Fibroblast of lung (primary cell): ENCODE measurements around the gene ARRB1. TPM values are rescaled to one million over a fixed set of nuclear protein-coding genes. Genes with fewer than 3 reads are reported as not detected.

ENCODE experiments used
- DNase-seq, 2 donors: peaks; one replicate each; pipeline versions ENCODE4 v3.0.0 to v3.0.0-alpha.2; 2010; ENCODE audit warnings: low read depth in 2 of 2
- H2AFZ ChIP-seq: 2 replicates; pipeline ENCODE4 v1.5.1; 2012; ENCODE audit warnings: low read length, control low read depth, inconsistent platforms
- H3K27ac ChIP-seq: 2 replicates; pipeline ENCODE4 v1.5.1; 2011; ENCODE audit warnings: low read length, control low read depth; ENCODE audit not compliant: insufficient read depth
- H3K27me3 ChIP-seq: 2 replicates; pipeline ENCODE4 v1.5.1; 2011; ENCODE audit warnings: mild to moderate bottlenecking, low read length; ENCODE audit not compliant: control insufficient read depth, insufficient read depth
- H3K36me3 ChIP-seq: 2 replicates; pipeline ENCODE4 v1.5.1; 2011; ENCODE audit warnings: low read length; ENCODE audit not compliant: control insufficient read depth, insufficient read depth
- H3K4me1 ChIP-seq: 2 replicates; pipeline ENCODE4 v1.5.1; 2011; ENCODE audit warnings: low read length; ENCODE audit not compliant: control insufficient read depth, insufficient read depth; ENCODE audit errors: extremely low read depth
- H3K4me2 ChIP-seq: 2 replicates; pipeline ENCODE4 v1.5.1; 2011; ENCODE audit warnings: low read length, control low read depth; ENCODE audit not compliant: insufficient read depth; ENCODE audit errors: extremely low read depth
- H3K4me3 ChIP-seq, 4 experiments: fragments of 200-600 bp in 1 of 4; sonication (generic) in 1 of 4; replicated peaks in 1 of 4; 2 replicates each; pipeline ENCODE4 v1.5.1; 2011 to 2016; ENCODE audit warnings: low read length in 4 of 4, low read depth in 3 of 4, mild to moderate bottlenecking in 3 of 4, control low read depth in 2 of 4, inconsistent platforms in 1 of 4, mixed read lengths in 1 of 4; ENCODE audit not compliant: insufficient read depth in 1 of 4; ENCODE audit errors: control extremely low read depth in 1 of 4
- H3K79me2 ChIP-seq: 2 replicates; pipeline ENCODE4 v1.5.1; 2012; ENCODE audit warnings: mild to moderate bottlenecking, low read length, inconsistent platforms; ENCODE audit not compliant: control insufficient read depth, insufficient read depth
- H3K9ac ChIP-seq: 2 replicates; pipeline ENCODE4 v1.5.1; 2011; ENCODE audit warnings: mild to moderate bottlenecking, low read length, control low read depth; ENCODE audit not compliant: insufficient read depth
- H3K9me3 ChIP-seq: 2 replicates; pipeline ENCODE4 v1.5.1; 2012; ENCODE audit warnings: low read depth, low read length; ENCODE audit not compliant: control insufficient read depth, insufficient read depth
- H4K20me1 ChIP-seq: 2 replicates; pipeline ENCODE4 v1.5.1; 2011; ENCODE audit warnings: low read length; ENCODE audit not compliant: control insufficient read depth, insufficient read depth; ENCODE audit errors: extremely low read depth
- CTCF ChIP-seq, 2 donors: IDR thresholded peaks in 1 of 2; conservative IDR thresholded peaks in 1 of 2; 1 replicate in 1 of 2; 2 replicates in 1 of 2; pipeline ENCODE4 v1.5.1; 2011 to 2012; ENCODE audit warnings: low read length in 2 of 2, control low read depth in 1 of 2, inconsistent platforms in 1 of 2, low read depth in 1 of 2, mild to moderate bottlenecking in 1 of 2
- EZH2 ChIP-seq: IDR thresholded peaks from 2 replicates; pipeline ENCODE4 v1.5.1; 2012; ENCODE audit warnings: low read length, control low read depth, mild to moderate bottlenecking; ENCODE audit errors: missing control alignments
- polyA plus RNA-seq, 2 donors: library from polyadenylated mRNA; depleted of rRNA in 1 of 2; stranded (reverse) in 1 of 2; unstranded in 1 of 2; fragments of >200 nt; gene quantifications; 2 replicates each; pipeline ENCODE4 v1.2.1, GENCODE V29; 2011 to 2012; ENCODE audit warnings: missing spikeins in 1 of 2
- total RNA-seq: library from RNA; depleted of rRNA; stranded (reverse); fragments of >200 nt; gene quantifications from 2 replicates; pipeline ENCODE4 v1.2.1, GENCODE V29; 2014

Gene ARRB1
- total and polyA plus RNA-seq, 2 donors (not counting 1 experiment from before 2014, with no cell fraction given): 4.3 to 18.9 TPM

- DNase-seq: no peak
- no peak for TF ChIP-seq CTCF (conservative IDR thresholded peaks at IDR 0.05 in 1 of 2, IDR thresholded peaks at IDR 0.05 in 1 of 2; ENCODE audit: low read depth in 1 of 2, low read length in 2 of 2)
- no peak for TF ChIP-seq EZH2
- Histone ChIP-seq H3K4me2 (no peak overlapping the region), H4K20me1 (no peaks in the 10 kb centered on the region), H3K79me2 (no peaks in the 10 kb centered on the region), H3K4me3 (no peak overlapping the region), H3K9ac (no peak overlapping the region), H3K4me1 (no peaks in the 10 kb centered on the region), H3K27ac (no peak overlapping the region), H3K36me3 (peaks cover 2% of the 10 kb centered on the region), H3K27me3 (no peaks in the 10 kb centered on the region), H3K9me3 (no peaks in the 10 kb centered on the region), H2AFZ (no peak overlapping the region)
These were observed 70.5 kb downstream of the ARRB1 start for GRCh38 chr11:75280770-75281468.

GRCh38 chr11:75280227-75280701 lies 71.2 kb downstream of the ARRB1 start:
- TF ChIP-seq EZH2 (no peak), CTCF (conservative IDR thresholded peaks at IDR 0.05 in 1 of 2, IDR thresholded peaks at IDR 0.05 in 1 of 2; ENCODE audit: low read depth in 1 of 2, low read length in 2 of 2) (peak; percentile 98)
- no peak overlapping the region for H2AFZ ChIP-seq
- DNase-seq: peak; percentile 42 to 72

GRCh38 chr11:75279273-75279672 lies 72.2 kb downstream of the ARRB1 start:
- Histone ChIP-seq H3K9me3 (no peaks in the 10 kb centered on the region), H3K27ac (no peak overlapping the region), H3K4me1 (no peaks in the 10 kb centered on the region), H3K79me2 (no peaks in the 10 kb centered on the region), H3K9ac (no peak overlapping the region), H3K4me3 (no peak overlapping the region), H3K36me3 (peaks cover 2% of the 10 kb centered on the region), H3K4me2 (no peak overlapping the region), H2AFZ (no peak overlapping the region), H4K20me1 (no peaks in the 10 kb centered on the region), H3K27me3 (no peaks in the 10 kb centered on the region)
- peak in 1 of 2 donors; percentile 39 for DNase-seq
- TF ChIP-seq CTCF (conservative IDR thresholded peaks at IDR 0.05 in 1 of 2, IDR thresholded peaks at IDR 0.05 in 1 of 2; ENCODE audit: low read depth in 1 of 2, low read length in 2 of 2) (no peak), EZH2 (no peak)

More at GRCh38 chr11:75280227-75280701, 71.2 kb downstream of the ARRB1 start:
- no peaks in the 10 kb centered on the region for H3K4me1 ChIP-seq
- H3K4me2 ChIP-seq: no peak overlapping the region
- no peak overlapping the region for H3K9ac ChIP-seq
- H3K27ac ChIP-seq: no peak overlapping the region
- H4K20me1 ChIP-seq: no peaks in the 10 kb centered on the region
- H3K4me3 ChIP-seq: no peak overlapping the region
- H3K27me3 ChIP-seq: no peaks in the 10 kb centered on the region
- H3K79me2 ChIP-seq: no peaks in the 10 kb centered on the region
- H3K36me3 ChIP-seq: peaks cover 2% of the 10 kb centered on the region
- no peaks in the 10 kb centered on the region for H3K9me3 ChIP-seq
